H9 (cell line): ENCODE results near the gene SMPD4. TPM values are rescaled to one million over a fixed set of nuclear protein-coding genes. Genes with fewer than 3 reads are reported as not detected.
"Not testable (repeated sequence)": the region's sequence is repeated elsewhere in the genome, so short reads cannot be mapped to it uniquely, and the experiment has no call there.

Source experiments
- DNase-seq: peaks from one replicate; pipeline ENCODE4 v3.0.0-alpha.2; 2017
- H2AFZ ChIP-seq: one replicate; pipeline ENCODE4 v1.6.1; 2013; ENCODE audit warnings: mild to moderate bottlenecking, low read length, control low read depth, moderate library complexity
- H2AK5ac ChIP-seq: 2 replicates; pipeline ENCODE4 v1.6.1; 2013; ENCODE audit warnings: low read length, control low read depth, mixed read lengths; ENCODE audit not compliant: insufficient read length
- H2BK120ac ChIP-seq: one replicate; pipeline ENCODE4 v1.6.1; 2013; ENCODE audit warnings: low read depth, mild to moderate bottlenecking, low read length, control low read depth, inconsistent platforms; ENCODE audit not compliant: poor library complexity, severe bottlenecking
- H2BK12ac ChIP-seq: 2 replicates; pipeline ENCODE4 v1.6.1; 2013; ENCODE audit warnings: low read length, control low read depth, mixed read lengths, low read depth; ENCODE audit not compliant: insufficient read length
- H2BK15ac ChIP-seq: 2 replicates; pipeline ENCODE4 v1.6.1; 2013; ENCODE audit warnings: low read depth, low read length, control low read depth
- H2BK20ac ChIP-seq: one replicate; pipeline ENCODE4 v1.6.1; 2013; ENCODE audit warnings: low read depth, mild to moderate bottlenecking, low read length, control low read depth, inconsistent platforms; ENCODE audit not compliant: poor library complexity, severe bottlenecking
- H2BK5ac ChIP-seq: 2 replicates; pipeline ENCODE4 v1.6.1; 2013; ENCODE audit warnings: low read length, control low read depth, mixed read lengths; ENCODE audit not compliant: insufficient read length
- H3K14ac ChIP-seq: 2 replicates; pipeline ENCODE4 v1.6.1; 2013; ENCODE audit warnings: low read length, control low read depth; ENCODE audit not compliant: insufficient read depth
- H3K18ac ChIP-seq: 2 replicates; pipeline ENCODE4 v1.6.1; 2013; ENCODE audit warnings: low read depth, mild to moderate bottlenecking, mixed read lengths, low read length, control low read depth; ENCODE audit not compliant: insufficient read length
- H3K23ac ChIP-seq: 2 replicates; pipeline ENCODE4 v1.6.1; 2013; ENCODE audit warnings: low read length, control low read depth, mixed read lengths, low read depth; ENCODE audit not compliant: insufficient read length
- H3K23me2 ChIP-seq: 2 replicates; pipeline ENCODE4 v1.6.1; 2013; ENCODE audit warnings: low read depth, mild to moderate bottlenecking, mixed read lengths, low read length, control low read depth; ENCODE audit not compliant: insufficient read length, poor library complexity, severe bottlenecking
- H3K27ac ChIP-seq: 2 replicates; pipeline ENCODE4 v1.5.1; 2013; ENCODE audit warnings: low read length, control low read depth, mixed read lengths, low read depth; ENCODE audit not compliant: insufficient read length
- H3K27me3 ChIP-seq: 2 replicates; pipeline ENCODE4 v1.6.1; 2013; ENCODE audit warnings: low read length, control low read depth, inconsistent platforms; ENCODE audit not compliant: insufficient read depth
- H3K4ac ChIP-seq: 2 replicates; pipeline ENCODE4 v1.6.1; 2013; ENCODE audit warnings: low read depth, mild to moderate bottlenecking, control low read depth, inconsistent platforms, low read length, moderate library complexity
- H3K4me1 ChIP-seq: 2 replicates; pipeline ENCODE4 v1.6.1; 2013; ENCODE audit warnings: low read length, control low read depth, inconsistent platforms; ENCODE audit not compliant: insufficient read depth
- H3K4me2 ChIP-seq: 2 replicates; pipeline ENCODE4 v1.6.1; 2013; ENCODE audit warnings: low read length, control low read depth, mixed read lengths; ENCODE audit not compliant: insufficient read length, insufficient read depth
- H3K56ac ChIP-seq: 2 replicates; pipeline ENCODE4 v1.6.1; 2013; ENCODE audit warnings: low read depth, mild to moderate bottlenecking, mixed read lengths, low read length, control low read depth; ENCODE audit not compliant: insufficient read length
- H3K79me1 ChIP-seq: 2 replicates; pipeline ENCODE4 v1.6.1; 2013; ENCODE audit warnings: low read depth, mild to moderate bottlenecking, moderate library complexity, low read length, control low read depth, inconsistent platforms; ENCODE audit not compliant: insufficient read depth, poor library complexity, severe bottlenecking
- H3K79me2 ChIP-seq: 2 replicates; pipeline ENCODE4 v1.6.1; 2013; ENCODE audit warnings: low read length, control low read depth, inconsistent platforms; ENCODE audit not compliant: insufficient read depth
- H3K9ac ChIP-seq: 2 replicates; pipeline ENCODE4 v1.6.1; 2013; ENCODE audit warnings: low read length, control low read depth, mixed read lengths; ENCODE audit not compliant: insufficient read length; ENCODE audit errors: extremely low read depth
- H3K9me3 ChIP-seq: one replicate; pipeline ENCODE4 v1.6.1; 2013; ENCODE audit warnings: low read depth, low read length, inconsistent platforms; ENCODE audit not compliant: control insufficient read depth
- H3T11ph ChIP-seq: one replicate; pipeline ENCODE4 v1.6.1; 2013; ENCODE audit warnings: mild to moderate bottlenecking, low read length, control low read depth, inconsistent platforms
- H4K20me1 ChIP-seq: one replicate; pipeline ENCODE4 v1.6.1; 2013; ENCODE audit not compliant: control insufficient read depth, insufficient read length, insufficient read depth
- H4K5ac ChIP-seq: 2 replicates; pipeline ENCODE4 v1.6.1; 2013; ENCODE audit warnings: low read depth, mild to moderate bottlenecking, mixed read lengths, low read length, control low read depth; ENCODE audit not compliant: insufficient read length
- H4K8ac ChIP-seq: replicated peaks from 2 replicates; pipeline ENCODE4 v1.6.1; 2013; ENCODE audit warnings: low read length, control low read depth, mixed read lengths, low read depth; ENCODE audit not compliant: insufficient read length
- H4K91ac ChIP-seq: 2 replicates; pipeline ENCODE4 v1.6.1; 2013; ENCODE audit warnings: low read depth, mild to moderate bottlenecking, moderate library complexity, mixed read lengths, low read length, control low read depth; ENCODE audit not compliant: insufficient read length
- H3K27ac Mint-ChIP-seq, 3 experiments: 2 replicates in 2 of 3; 3 replicates in 1 of 3; pipeline ENCODE4 v1.8.0; 2020 to 2021; ENCODE audit warnings: mixed read lengths in 3 of 3, mild to moderate bottlenecking in 1 of 3, moderate library complexity in 1 of 3
- H3K27me3 Mint-ChIP-seq: 2 replicates; pipeline ENCODE4 v1.8.0; 2021; ENCODE audit warnings: low read depth, mild to moderate bottlenecking, moderate library complexity, mixed read lengths
- H3K36me3 Mint-ChIP-seq, 3 experiments: 2 replicates in 2 of 3; 3 replicates in 1 of 3; pipeline ENCODE4 v1.8.0; 2020 to 2021; ENCODE audit warnings: low read depth in 3 of 3, mixed read lengths in 3 of 3; ENCODE audit not compliant: insufficient read depth in 1 of 3
- H3K4me1 Mint-ChIP-seq, 2 experiments: 2 replicates each; pipeline ENCODE4 v1.8.0; 2020; ENCODE audit warnings: mixed read lengths in 2 of 2
- H3K4me3 Mint-ChIP-seq, 2 experiments: 2 replicates in 1 of 2; 3 replicates in 1 of 2; pipeline ENCODE4 v1.8.0; 2020 to 2021; ENCODE audit warnings: mild to moderate bottlenecking in 2 of 2, mixed read lengths in 2 of 2, moderate library complexity in 1 of 2
- H3K9me3 Mint-ChIP-seq, 2 experiments: 2 replicates in 1 of 2; 3 replicates in 1 of 2; pipeline ENCODE4 v1.8.0; 2020; ENCODE audit warnings: mild to moderate bottlenecking in 2 of 2, mixed read lengths in 2 of 2, moderate library complexity in 1 of 2
- WGBS: extraction: QIAGEN DNeasy Blood & Tissue Kit; methylation state at CpG from one replicate; pipeline ENCODE4 v1.1.7; 2013; ENCODE audit warnings: missing lambda C conversion rate, low lambda C conversion rate, mixed read lengths; ENCODE audit not compliant: insufficient read length; ENCODE audit errors: extremely low coverage; 5-methylcytosine and 5-hydroxymethylcytosine counted together
- total RNA-seq: library from RNA; stranded (reverse); gene quantifications from 2 replicates; pipeline ENCODE4 v1.2.1, GENCODE V29; 2021

Gene SMPD4
- total RNA-seq, 1 experiment from 2014 or later: 105 TPM

DNA sequence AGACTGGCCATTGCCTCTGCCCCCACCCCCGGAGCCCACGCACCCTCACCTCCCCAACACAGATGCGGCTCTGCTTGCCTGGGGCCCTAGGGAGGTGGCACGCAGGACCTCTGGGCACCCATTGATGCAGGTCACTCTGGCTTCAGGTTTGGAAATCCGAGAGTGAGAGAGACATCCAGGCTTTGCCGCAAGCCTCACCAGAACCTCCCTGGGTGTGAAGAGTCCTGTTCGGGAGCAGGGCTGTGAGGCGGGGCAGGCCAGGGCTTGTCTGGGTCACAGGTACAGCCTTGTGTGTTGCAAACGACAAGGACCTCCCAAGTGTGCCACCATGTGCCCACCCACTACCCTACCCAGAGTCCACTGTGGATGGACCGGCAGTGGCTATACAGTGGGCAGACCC lies 44.9 kb downstream of the SMPD4 start:
- not testable (repeated sequence) for H4K20me1 ChIP-seq, H2BK15ac ChIP-seq, H2BK5ac ChIP-seq, H3K27me3 Mint-ChIP-seq, H3K9me3 ChIP-seq, H3K9ac ChIP-seq, H3K23me2 ChIP-seq, H4K8ac ChIP-seq, H3K9me3 Mint-ChIP-seq, H3K36me3 Mint-ChIP-seq, H2BK20ac ChIP-seq, H3K23ac ChIP-seq, H3K56ac ChIP-seq, H3K27ac ChIP-seq, H2BK120ac ChIP-seq, H3K14ac ChIP-seq, H3K79me1 ChIP-seq, H3K4me1 ChIP-seq, H3K4ac ChIP-seq, H2AK5ac ChIP-seq, H3K4me1 Mint-ChIP-seq, DNase-seq, H2AFZ ChIP-seq, H3K4me2 ChIP-seq, H3K4me3 Mint-ChIP-seq, H3K79me2 ChIP-seq, H4K91ac ChIP-seq, H3K18ac ChIP-seq, H3T11ph ChIP-seq, H4K5ac ChIP-seq, H3K27ac Mint-ChIP-seq, H2BK12ac ChIP-seq, H3K27me3 ChIP-seq
- no CpG with 5 or more reads among the region's 10 CpGs for WGBS
